Measurements from ENCODE around the gene IL4R.

- TF ChIP-seq EZH2 (optimal IDR thresholded peaks at IDR 0.05; ENCODE audit: low read depth, low read length), result no peak
- TF ChIP-seq, protein P1, sequence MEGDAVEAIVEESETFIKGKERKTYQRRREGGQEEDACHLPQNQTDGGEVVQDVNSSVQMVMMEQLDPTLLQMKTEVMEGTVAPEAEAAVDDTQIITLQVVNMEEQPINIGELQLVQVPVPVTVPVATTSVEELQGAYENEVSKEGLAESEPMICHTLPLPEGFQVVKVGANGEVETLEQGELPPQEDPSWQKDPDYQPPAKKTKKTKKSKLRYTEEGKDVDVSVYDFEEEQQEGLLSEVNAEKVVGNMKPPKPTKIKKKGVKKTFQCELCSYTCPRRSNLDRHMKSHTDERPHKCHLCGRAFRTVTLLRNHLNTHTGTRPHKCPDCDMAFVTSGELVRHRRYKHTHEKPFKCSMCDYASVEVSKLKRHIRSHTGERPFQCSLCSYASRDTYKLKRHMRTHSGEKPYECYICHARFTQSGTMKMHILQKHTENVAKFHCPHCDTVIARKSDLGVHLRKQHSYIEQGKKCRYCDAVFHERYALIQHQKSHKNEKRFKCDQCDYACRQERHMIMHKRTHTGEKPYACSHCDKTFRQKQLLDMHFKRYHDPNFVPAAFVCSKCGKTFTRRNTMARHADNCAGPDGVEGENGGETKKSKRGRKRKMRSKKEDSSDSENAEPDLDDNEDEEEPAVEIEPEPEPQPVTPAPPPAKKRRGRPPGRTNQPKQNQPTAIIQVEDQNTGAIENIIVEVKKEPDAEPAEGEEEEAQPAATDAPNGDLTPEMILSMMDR (IDR thresholded peaks at IDR 0.05; ENCODE audit: low read length), result no peak
Observed at GRCh38 chr16:27334192-27334764, 20.5 kb downstream of the IL4R start.
